ENCODE data around the gene IRF1.
A peak's percentile ranks its signal among the peaks of the same experiment; 100 is the strongest.

The IRF1 gene

GRCh38 chr5:132490484-132491367, at the start of gene IRF1:
TSS of gene IRF1 (minus strand) at chr5:132490773. CDS start at chr5:132489478, 1,295 bp downstream.
- peak within 1 kb of the TSS; percentile 87 to 92 for H3K4me3 ChIP-seq (ENCODE audit: low read length in 2 of 2)

GRCh38 chr5:132540149-132540548, 49.6 kb upstream of the IRF1 start:
- H3K27ac ChIP-seq (ENCODE audit: low read depth in 2 of 2, low read length in 2 of 2) = no peak overlapping the region
- no peak overlapping the region for H3K4me3 ChIP-seq (ENCODE audit: low read length in 2 of 2)
- no peaks in the 10 kb centered on the region for H3K36me3 ChIP-seq (ENCODE audit: control insufficient read depth in 2 of 2, insufficient read depth in 2 of 2, low read length in 2 of 2)
- no peaks in the 10 kb centered on the region for H3K9me3 ChIP-seq (ENCODE audit: control insufficient read depth in 2 of 2, low read length in 2 of 2)
- no peaks in the 10 kb centered on the region for H3K27me3 ChIP-seq (ENCODE audit: control insufficient read depth in 2 of 2, insufficient read depth in 2 of 2, low read length in 2 of 2)
- no peak overlapping the region for H3K9ac ChIP-seq (ENCODE audit: low read depth in 1 of 2, low read length in 2 of 2)
- H3K4me1 ChIP-seq (ENCODE audit: control insufficient read depth in 2 of 2, insufficient read depth in 2 of 2, low read length in 2 of 2) = no peaks in the 10 kb centered on the region

More at GRCh38 chr5:132490484-132491367, at the start of gene IRF1:
- no peaks in the 10 kb centered on the region for H3K9me3 ChIP-seq (ENCODE audit: control insufficient read depth in 2 of 2, low read length in 2 of 2)
- H3K4me1 ChIP-seq (ENCODE audit: control insufficient read depth in 2 of 2, insufficient read depth in 2 of 2, low read length in 2 of 2) = peaks cover 64 to 67% of the 10 kb centered on the region in 2 donors
- no peaks in the 10 kb centered on the region for H3K27me3 ChIP-seq (ENCODE audit: control insufficient read depth in 2 of 2, insufficient read depth in 2 of 2, low read length in 2 of 2)
- H3K36me3 ChIP-seq (ENCODE audit: control insufficient read depth in 2 of 2, insufficient read depth in 2 of 2, low read length in 2 of 2) = peaks cover 33 to 34% of the 10 kb centered on the region in 2 donors
- H3K27ac ChIP-seq (ENCODE audit: low read depth in 2 of 2, low read length in 2 of 2) = peak within 1 kb of the TSS; percentile 97 to 99
- peak within 1 kb of the TSS; percentile 96 for H3K9ac ChIP-seq (ENCODE audit: low read depth in 1 of 2, low read length in 2 of 2)

- Histone ChIP-seq H3K36me3 (ENCODE audit: control insufficient read depth in 2 of 2, insufficient read depth in 2 of 2, low read length in 2 of 2) (no peaks in the 10 kb centered on the region), H3K27ac (ENCODE audit: low read depth in 2 of 2, low read length in 2 of 2) (no peak overlapping the region), H3K4me3 (ENCODE audit: low read length in 2 of 2) (no peak overlapping the region), H3K4me1 (ENCODE audit: control insufficient read depth in 2 of 2, insufficient read depth in 2 of 2, low read length in 2 of 2) (no peaks in the 10 kb centered on the region), H3K9ac (ENCODE audit: low read depth in 1 of 2, low read length in 2 of 2) (no peak overlapping the region), H3K27me3 (ENCODE audit: control insufficient read depth in 2 of 2, insufficient read depth in 2 of 2, low read length in 2 of 2) (no peaks in the 10 kb centered on the region), H3K9me3 (ENCODE audit: control insufficient read depth in 2 of 2, low read length in 2 of 2) (no peaks in the 10 kb centered on the region)
These were observed 49.1 kb upstream of the IRF1 start for GRCh38 chr5:132539716-132540115.

GRCh38 chr5:132530946-132531345, 40.4 kb upstream of the IRF1 start:
- Histone ChIP-seq H3K36me3 (ENCODE audit: control insufficient read depth in 2 of 2, insufficient read depth in 2 of 2, low read length in 2 of 2) (no peaks in the 10 kb centered on the region), H3K27me3 (ENCODE audit: control insufficient read depth in 2 of 2, insufficient read depth in 2 of 2, low read length in 2 of 2) (no peaks in the 10 kb centered on the region), H3K4me3 (ENCODE audit: low read length in 2 of 2) (no peak overlapping the region), H3K27ac (ENCODE audit: low read depth in 2 of 2, low read length in 2 of 2) (no peak overlapping the region), H3K4me1 (ENCODE audit: control insufficient read depth in 2 of 2, insufficient read depth in 2 of 2, low read length in 2 of 2) (peaks cover 0 to 5% of the 10 kb centered on the region in 2 donors), H3K9me3 (ENCODE audit: control insufficient read depth in 2 of 2, low read length in 2 of 2) (no peaks in the 10 kb centered on the region), H3K9ac (ENCODE audit: low read depth in 1 of 2, low read length in 2 of 2) (no peak overlapping the region)

- Histone ChIP-seq H3K4me3 (ENCODE audit: low read length in 2 of 2) (no peak overlapping the region), H3K27ac (ENCODE audit: low read depth in 2 of 2, low read length in 2 of 2) (no peak overlapping the region), H3K4me1 (ENCODE audit: control insufficient read depth in 2 of 2, insufficient read depth in 2 of 2, low read length in 2 of 2) (peaks cover 0 to 5% of the 10 kb centered on the region in 2 donors), H3K36me3 (ENCODE audit: control insufficient read depth in 2 of 2, insufficient read depth in 2 of 2, low read length in 2 of 2) (no peaks in the 10 kb centered on the region), H3K9me3 (ENCODE audit: control insufficient read depth in 2 of 2, low read length in 2 of 2) (no peaks in the 10 kb centered on the region), H3K27me3 (ENCODE audit: control insufficient read depth in 2 of 2, insufficient read depth in 2 of 2, low read length in 2 of 2) (no peaks in the 10 kb centered on the region), H3K9ac (ENCODE audit: low read depth in 1 of 2, low read length in 2 of 2) (no peak overlapping the region)
These were observed 38.5 kb upstream of the IRF1 start for GRCh38 chr5:132528866-132529634.

GRCh38 chr5:132528021-132528420, 37.4 kb upstream of the IRF1 start:
- H3K4me3 ChIP-seq (ENCODE audit: low read length in 2 of 2) = no peak overlapping the region
- H3K36me3 ChIP-seq (ENCODE audit: control insufficient read depth in 2 of 2, insufficient read depth in 2 of 2, low read length in 2 of 2) = no peaks in the 10 kb centered on the region
- no peaks in the 10 kb centered on the region for H3K27me3 ChIP-seq (ENCODE audit: control insufficient read depth in 2 of 2, insufficient read depth in 2 of 2, low read length in 2 of 2)
- H3K9me3 ChIP-seq (ENCODE audit: control insufficient read depth in 2 of 2, low read length in 2 of 2) = no peaks in the 10 kb centered on the region
- no peak overlapping the region for H3K27ac ChIP-seq (ENCODE audit: low read depth in 2 of 2, low read length in 2 of 2)
- no peak overlapping the region for H3K9ac ChIP-seq (ENCODE audit: low read depth in 1 of 2, low read length in 2 of 2)
- peaks cover 0 to 5% of the 10 kb centered on the region in 2 donors for H3K4me1 ChIP-seq (ENCODE audit: control insufficient read depth in 2 of 2, insufficient read depth in 2 of 2, low read length in 2 of 2)

- no peaks in the 10 kb centered on the region for H3K9me3 ChIP-seq (ENCODE audit: control insufficient read depth in 2 of 2, low read length in 2 of 2)
- peaks cover 0 to 5% of the 10 kb centered on the region in 2 donors for H3K4me1 ChIP-seq (ENCODE audit: control insufficient read depth in 2 of 2, insufficient read depth in 2 of 2, low read length in 2 of 2)
- no peaks in the 10 kb centered on the region for H3K36me3 ChIP-seq (ENCODE audit: control insufficient read depth in 2 of 2, insufficient read depth in 2 of 2, low read length in 2 of 2)
These were observed 36.5 kb upstream of the IRF1 start for GRCh38 chr5:132526974-132527564.

GRCh38 chr5:132526290-132526973, 35.9 kb upstream of the IRF1 start:
- peaks cover 0 to 5% of the 10 kb centered on the region in 2 donors for H3K4me1 ChIP-seq (ENCODE audit: control insufficient read depth in 2 of 2, insufficient read depth in 2 of 2, low read length in 2 of 2)
- H3K27ac ChIP-seq (ENCODE audit: low read depth in 2 of 2, low read length in 2 of 2) = no peak overlapping the region
- no peaks in the 10 kb centered on the region for H3K36me3 ChIP-seq (ENCODE audit: control insufficient read depth in 2 of 2, insufficient read depth in 2 of 2, low read length in 2 of 2)
- no peaks in the 10 kb centered on the region for H3K9me3 ChIP-seq (ENCODE audit: control insufficient read depth in 2 of 2, low read length in 2 of 2)
- H3K27me3 ChIP-seq (ENCODE audit: control insufficient read depth in 2 of 2, insufficient read depth in 2 of 2, low read length in 2 of 2) = no peaks in the 10 kb centered on the region
- H3K9ac ChIP-seq (ENCODE audit: low read depth in 1 of 2, low read length in 2 of 2) = peak overlapping the region in 1 of 2 donors; percentile 57
- peak overlapping the region in 1 of 2 donors; percentile 50 for H3K4me3 ChIP-seq (ENCODE audit: low read length in 2 of 2)

More at GRCh38 chr5:132526974-132527564, 36.5 kb upstream of the IRF1 start:
- H3K27me3 ChIP-seq (ENCODE audit: control insufficient read depth in 2 of 2, insufficient read depth in 2 of 2, low read length in 2 of 2) = no peaks in the 10 kb centered on the region
- H3K4me3 ChIP-seq (ENCODE audit: low read length in 2 of 2) = no peak overlapping the region
- H3K9ac ChIP-seq (ENCODE audit: low read depth in 1 of 2, low read length in 2 of 2) = no peak overlapping the region
- no peak overlapping the region for H3K27ac ChIP-seq (ENCODE audit: low read depth in 2 of 2, low read length in 2 of 2)

GRCh38 chr5:132525299-132525724, 34.7 kb upstream of the IRF1 start:
- H3K4me3 ChIP-seq (ENCODE audit: low read length in 2 of 2) = no peak overlapping the region
- H3K27me3 ChIP-seq (ENCODE audit: control insufficient read depth in 2 of 2, insufficient read depth in 2 of 2, low read length in 2 of 2) = no peaks in the 10 kb centered on the region
- H3K9me3 ChIP-seq (ENCODE audit: control insufficient read depth in 2 of 2, low read length in 2 of 2) = no peaks in the 10 kb centered on the region
- H3K9ac ChIP-seq (ENCODE audit: low read depth in 1 of 2, low read length in 2 of 2) = no peak overlapping the region
- no peak overlapping the region for H3K27ac ChIP-seq (ENCODE audit: low read depth in 2 of 2, low read length in 2 of 2)
- H3K4me1 ChIP-seq (ENCODE audit: control insufficient read depth in 2 of 2, insufficient read depth in 2 of 2, low read length in 2 of 2) = peaks cover 0 to 5% of the 10 kb centered on the region in 2 donors
- H3K36me3 ChIP-seq (ENCODE audit: control insufficient read depth in 2 of 2, insufficient read depth in 2 of 2, low read length in 2 of 2) = no peaks in the 10 kb centered on the region

Measured in mucosa of rectum (tissue), 2 donors.